Hematopoietic multipotent progenitor cell treated with erythropoietin and hydrocortisone succinate and interleukin-3 and kit ligand, for 6 days (in vitro differentiated cells): ENCODE data around the gene SLC25A15.
"Not testable (repeated sequence)": the region's sequence is repeated elsewhere in the genome, so short reads cannot be mapped to it uniquely, and the experiment has no call there.

Source experiments
- DNase-seq: peaks from one replicate; pipeline ENCODE4 v3.0.0-alpha.2; 2015

The SLC25A15 gene

GRCh38 chr13:40782971-40783370, 6.4 kb upstream of the SLC25A15 start:
- not testable (repeated sequence) for DNase-seq

- no peak for DNase-seq
These were observed 4.9 kb upstream of the SLC25A15 start for GRCh38 chr13:40784540-40784939.

- no peak for DNase-seq
These were observed 2.8 kb upstream of the SLC25A15 start for GRCh38 chr13:40786568-40786996.

- peak; percentile 36 for DNase-seq
These were observed 2.3 kb upstream of the SLC25A15 start for GRCh38 chr13:40787062-40787461.

GRCh38 chr13:40788540-40789274, 704 bp upstream of the SLC25A15 start:
- DNase-seq: not testable (repeated sequence)

GRCh38 chr13:40790154-40790616, 774 bp downstream of the SLC25A15 start:
- peak; percentile 31 for DNase-seq

- DNase-seq: no peak
These were observed 3.1 kb downstream of the SLC25A15 start for GRCh38 chr13:40792284-40793051.

- no peak for DNase-seq
These were observed 3.9 kb downstream of the SLC25A15 start for GRCh38 chr13:40793339-40793738.

- no peak for DNase-seq
These were observed 5.3 kb downstream of the SLC25A15 start for GRCh38 chr13:40794414-40795368.

- DNase-seq: no peak
These were observed 7.2 kb downstream of the SLC25A15 start for GRCh38 chr13:40796649-40797048.

GRCh38 chr13:40798380-40798779, 9.0 kb downstream of the SLC25A15 start:
- peak; percentile 93 for DNase-seq

GRCh38 chr13:40799508-40799907, 10.1 kb downstream of the SLC25A15 start:
- no peak for DNase-seq

- DNase-seq: no peak
These were observed 11.1 kb downstream of the SLC25A15 start for GRCh38 chr13:40800559-40800958.

GRCh38 chr13:40801255-40802217, 12.1 kb downstream of the SLC25A15 start:
- DNase-seq: no peak

- DNase-seq: no peak
These were observed 13.9 kb downstream of the SLC25A15 start for GRCh38 chr13:40803316-40803715.

- DNase-seq: no peak
These were observed 16.8 kb downstream of the SLC25A15 start for GRCh38 chr13:40806241-40806640.

GRCh38 chr13:40809471-40809870, 20.1 kb downstream of the SLC25A15 start:
- no peak for DNase-seq

- no peak for DNase-seq
These were observed 22.7 kb downstream of the SLC25A15 start for GRCh38 chr13:40812102-40812501.

GRCh38 chr13:40812724-40813445, 23.5 kb downstream of the SLC25A15 start:
- DNase-seq: no peak

GRCh38 chr13:40813667-40814454, 24.4 kb downstream of the SLC25A15 start:
- DNase-seq: peak; percentile 79
